NT2/D1 (cell line): ENCODE data around the gene CACNB3.

Experiments
- DNase-seq: peaks from one replicate; pipeline ENCODE4 v3.0.0-alpha.2; 2011; ENCODE audit warnings: low read depth, low spot score
- H3K27me3 ChIP-seq: 2 replicates; pipeline ENCODE4 v1.6.0; 2011; ENCODE audit warnings: mild to moderate bottlenecking; ENCODE audit not compliant: insufficient read length, insufficient read depth
- H3K36me3 ChIP-seq: 2 replicates; pipeline ENCODE4 v1.6.1; 2011; ENCODE audit warnings: mild to moderate bottlenecking, low read length, mixed read lengths; ENCODE audit not compliant: insufficient read depth, insufficient read length
- H3K4me1 ChIP-seq: 2 replicates; pipeline ENCODE4 v1.5.1; 2011; ENCODE audit not compliant: insufficient read depth, insufficient read length
- H3K4me3 ChIP-seq: 2 replicates; pipeline ENCODE4 v1.5.1; 2011; ENCODE audit warnings: low read depth; ENCODE audit not compliant: insufficient read length
- H3K9ac ChIP-seq: 2 replicates; pipeline ENCODE4 v1.6.0; 2011; ENCODE audit warnings: low read depth; ENCODE audit not compliant: insufficient read length
- H3K9me3 ChIP-seq: 2 replicates; pipeline ENCODE4 v1.5.1; 2011; ENCODE audit warnings: mild to moderate bottlenecking, low read length; ENCODE audit not compliant: insufficient read depth
- SUZ12 ChIP-seq: IDR thresholded peaks from 2 replicates; pipeline ENCODE4 v1.6.1; 2011; ENCODE audit not compliant: insufficient read length, insufficient read depth; ENCODE audit errors: extremely low read depth
- YY1 ChIP-seq: IDR thresholded peaks from 2 replicates; pipeline ENCODE4 v1.6.1; 2011; ENCODE audit not compliant: insufficient read length, insufficient read depth
- ZNF274 ChIP-seq: IDR thresholded peaks from 2 replicates; pipeline ENCODE4 v1.6.1; 2011; ENCODE audit warnings: mild to moderate bottlenecking, low read depth, low read length

CACNB3 gene

DNA sequence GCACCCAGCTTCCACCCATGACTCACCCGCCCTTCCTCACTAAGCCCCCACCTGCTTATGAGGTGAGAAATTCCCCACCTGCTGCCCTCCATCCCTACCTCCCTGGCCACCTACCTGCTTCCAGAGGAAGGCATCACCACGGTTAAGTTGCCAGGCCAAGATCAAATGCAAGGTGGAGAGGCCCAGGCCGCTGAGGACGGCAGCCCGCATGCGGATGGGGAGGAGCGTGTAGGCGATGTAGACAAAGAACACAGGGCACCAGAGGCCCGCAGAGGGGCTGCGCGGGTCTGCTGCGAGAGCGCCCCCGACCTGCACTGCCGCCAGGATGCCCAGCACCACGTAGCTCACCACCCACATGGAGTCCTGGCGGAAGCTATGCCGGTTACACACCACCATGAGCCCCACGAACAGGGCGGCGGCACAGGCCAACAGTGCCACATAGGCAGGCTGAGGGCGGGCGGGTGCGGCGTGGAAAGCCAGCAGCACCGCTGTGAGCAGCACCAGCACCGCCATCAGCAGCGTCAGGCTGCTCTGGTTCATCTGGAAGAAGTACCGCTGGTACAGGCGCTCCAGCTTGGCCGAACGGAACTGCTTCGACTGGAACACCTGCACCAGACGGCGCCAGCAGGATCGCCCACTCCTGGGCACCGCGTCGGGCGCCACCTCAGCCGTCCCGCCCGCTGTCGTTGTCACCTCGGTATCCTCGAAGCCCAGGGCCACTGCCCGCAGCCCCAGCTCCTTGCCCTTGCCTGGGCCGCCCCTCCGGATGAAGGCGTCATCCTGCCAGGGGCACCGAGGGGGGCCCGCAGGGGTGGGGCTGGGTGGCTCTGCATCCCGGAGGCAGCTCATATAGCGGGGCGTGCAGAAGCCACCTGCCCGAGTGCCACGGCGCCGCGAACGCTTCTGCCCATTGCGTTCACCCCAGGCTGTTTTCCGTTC, 35.6 kb upstream of the CACNB3 start:
- H3K36me3 ChIP-seq, result peaks cover 26% of the 10 kb centered on the region
- no peak for DNase-seq
- TF ChIP-seq ZNF274, result no peak
- TF ChIP-seq YY1, result no peak
- no peak for TF ChIP-seq SUZ12
- H3K9me3 ChIP-seq, result no peaks in the 10 kb centered on the region
- H3K4me1 ChIP-seq, result peaks cover 19% of the 10 kb centered on the region
- H3K27me3 ChIP-seq, result no peaks in the 10 kb centered on the region
- H3K9ac ChIP-seq, result no peak overlapping the region
- no peak overlapping the region for H3K4me3 ChIP-seq

DNA sequence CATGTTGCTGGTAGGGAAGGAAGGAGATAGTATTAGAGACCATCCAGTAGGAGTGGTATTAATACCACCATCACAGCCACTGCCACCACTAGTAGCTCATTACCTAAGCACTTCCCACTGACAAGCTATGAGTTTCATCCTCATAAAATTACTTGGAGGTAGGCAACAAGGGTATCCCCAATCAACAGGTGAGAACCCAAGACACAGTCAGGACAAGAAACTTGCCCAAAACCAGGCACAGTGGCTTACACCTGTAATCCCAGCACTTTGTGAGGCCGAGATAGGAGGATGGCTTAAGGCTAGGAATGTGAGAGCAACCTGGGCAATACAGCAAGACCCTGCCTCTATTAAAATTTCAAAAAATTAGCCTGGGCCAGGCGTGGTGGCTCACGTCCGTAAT, 34.9 kb upstream of the CACNB3 start:
- no peaks in the 10 kb centered on the region for H3K27me3 ChIP-seq
- no peak overlapping the region for H3K9ac ChIP-seq
- H3K4me3 ChIP-seq, result no peak overlapping the region
- no peak for DNase-seq
- peaks cover 20% of the 10 kb centered on the region for H3K4me1 ChIP-seq
- no peaks in the 10 kb centered on the region for H3K9me3 ChIP-seq
- peaks cover 20% of the 10 kb centered on the region for H3K36me3 ChIP-seq
- no peak for TF ChIP-seq ZNF274
- no peak for TF ChIP-seq SUZ12
- no peak for TF ChIP-seq YY1

DNA sequence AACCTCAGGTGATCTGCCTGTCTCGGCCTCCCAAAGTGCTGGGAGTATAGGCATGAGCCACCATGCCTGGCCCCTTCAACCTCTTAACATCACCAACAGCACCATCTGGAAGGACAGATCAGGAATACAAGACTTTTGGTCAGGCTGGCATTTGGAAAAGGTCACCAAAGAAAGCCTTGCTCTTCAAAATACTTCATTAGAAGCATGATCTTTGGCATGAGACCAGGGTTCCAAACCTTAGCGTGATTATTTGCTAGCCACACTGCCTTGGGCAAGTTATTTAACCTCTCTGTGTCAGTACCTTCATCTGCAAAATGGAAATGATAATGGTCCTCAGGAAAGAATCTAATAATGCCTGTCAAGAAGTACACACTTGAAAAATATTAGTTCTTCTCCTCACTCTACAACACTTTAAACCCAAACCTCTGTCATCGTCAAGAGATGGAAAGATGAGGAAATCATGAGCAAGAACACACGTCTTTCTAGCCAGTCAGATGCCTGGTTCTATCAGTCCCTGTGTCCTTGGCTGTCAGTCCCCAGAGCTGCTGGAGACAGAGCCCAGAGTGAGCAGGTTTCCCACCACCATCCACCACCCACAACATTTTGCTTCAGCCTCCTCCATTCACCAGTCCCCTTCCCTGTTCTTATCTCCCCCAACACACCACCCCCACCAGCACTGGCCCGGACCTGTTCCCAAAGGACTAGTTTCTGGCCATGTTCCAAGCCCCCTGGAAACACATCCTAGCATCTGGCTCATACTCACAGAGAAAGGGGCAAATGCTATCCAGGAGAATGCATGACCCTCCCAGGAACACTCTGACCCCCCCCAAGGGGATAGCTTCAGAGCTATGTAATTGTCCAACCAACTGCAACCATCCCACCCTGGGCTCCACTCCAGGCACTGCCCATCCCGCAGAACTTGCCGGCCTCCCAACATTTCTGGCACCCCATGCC, 31.4 kb upstream of the CACNB3 start:
- Histone ChIP-seq H3K4me3 (no peak overlapping the region), H3K9me3 (no peaks in the 10 kb centered on the region), H3K36me3 (peaks cover 12% of the 10 kb centered on the region), H3K4me1 (peaks cover 15% of the 10 kb centered on the region), H3K27me3 (no peaks in the 10 kb centered on the region), H3K9ac (no peak overlapping the region)
- no peak for TF ChIP-seq YY1
- TF ChIP-seq SUZ12, result no peak
- TF ChIP-seq ZNF274, result no peak
- DNase-seq, result no peak

DNA sequence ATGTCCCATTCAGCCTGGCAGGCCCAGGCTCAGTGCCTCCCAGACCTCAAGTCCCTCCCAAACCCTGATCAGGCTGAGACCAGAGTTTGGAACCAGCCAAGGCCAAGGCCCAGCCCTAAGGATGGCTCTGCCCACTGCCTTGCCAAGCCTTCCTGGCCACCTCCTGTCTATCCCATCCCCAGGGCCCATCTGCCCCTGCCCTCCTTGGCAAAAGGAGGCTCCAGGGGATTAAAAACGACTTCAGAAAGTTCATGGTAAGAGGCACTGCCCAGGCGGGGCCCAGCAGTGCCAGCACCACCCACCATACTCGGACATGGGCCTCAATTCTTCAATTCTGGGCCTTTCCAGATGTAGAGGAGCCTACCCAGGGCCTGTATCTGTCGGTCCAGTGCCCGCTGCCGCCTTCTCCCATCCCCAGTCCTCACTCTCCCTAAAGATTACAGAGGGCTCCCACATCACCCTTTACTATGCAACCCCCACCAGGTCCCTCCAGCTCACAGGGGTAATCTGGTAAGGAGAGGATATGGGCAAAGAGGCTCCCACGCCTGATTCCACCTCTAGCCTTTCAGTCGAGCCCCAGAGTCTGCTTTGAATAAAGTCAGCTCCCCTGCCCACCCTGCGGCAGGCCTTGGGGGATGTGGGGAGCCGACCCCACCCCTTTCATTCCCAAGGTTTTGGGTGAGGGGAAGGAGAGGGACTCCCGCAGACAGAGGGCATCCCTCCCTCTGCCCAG, 30.3 kb upstream of the CACNB3 start:
- Histone ChIP-seq H3K4me3 (peak overlapping the region; percentile 86), H3K9ac (peak overlapping the region; percentile 95), H3K36me3 (peaks cover 3% of the 10 kb centered on the region), H3K4me1 (peaks cover 11% of the 10 kb centered on the region), H3K27me3 (no peaks in the 10 kb centered on the region), H3K9me3 (no peaks in the 10 kb centered on the region)
- no peak for DNase-seq
- TF ChIP-seq SUZ12 (no peak), YY1 (no peak), ZNF274 (no peak)

DNA sequence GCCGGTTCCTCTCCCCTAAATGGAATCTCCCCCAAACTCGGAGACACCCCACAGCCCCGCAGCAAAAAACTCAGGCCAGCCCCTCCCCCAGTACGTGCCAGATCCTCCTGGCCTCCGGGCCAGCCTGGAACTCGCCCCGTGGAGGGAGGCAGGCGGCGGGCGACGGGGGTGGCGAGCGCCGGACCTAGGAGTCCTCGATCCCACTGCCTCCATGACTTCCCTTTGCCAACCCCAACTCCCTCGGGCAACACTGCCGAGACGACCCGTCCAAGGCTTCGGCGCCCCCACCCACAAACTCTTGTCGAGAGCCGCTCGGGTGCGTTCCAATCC, 29.8 kb upstream of the CACNB3 start:
- H3K4me1 ChIP-seq, result peaks cover 11% of the 10 kb centered on the region

DNA sequence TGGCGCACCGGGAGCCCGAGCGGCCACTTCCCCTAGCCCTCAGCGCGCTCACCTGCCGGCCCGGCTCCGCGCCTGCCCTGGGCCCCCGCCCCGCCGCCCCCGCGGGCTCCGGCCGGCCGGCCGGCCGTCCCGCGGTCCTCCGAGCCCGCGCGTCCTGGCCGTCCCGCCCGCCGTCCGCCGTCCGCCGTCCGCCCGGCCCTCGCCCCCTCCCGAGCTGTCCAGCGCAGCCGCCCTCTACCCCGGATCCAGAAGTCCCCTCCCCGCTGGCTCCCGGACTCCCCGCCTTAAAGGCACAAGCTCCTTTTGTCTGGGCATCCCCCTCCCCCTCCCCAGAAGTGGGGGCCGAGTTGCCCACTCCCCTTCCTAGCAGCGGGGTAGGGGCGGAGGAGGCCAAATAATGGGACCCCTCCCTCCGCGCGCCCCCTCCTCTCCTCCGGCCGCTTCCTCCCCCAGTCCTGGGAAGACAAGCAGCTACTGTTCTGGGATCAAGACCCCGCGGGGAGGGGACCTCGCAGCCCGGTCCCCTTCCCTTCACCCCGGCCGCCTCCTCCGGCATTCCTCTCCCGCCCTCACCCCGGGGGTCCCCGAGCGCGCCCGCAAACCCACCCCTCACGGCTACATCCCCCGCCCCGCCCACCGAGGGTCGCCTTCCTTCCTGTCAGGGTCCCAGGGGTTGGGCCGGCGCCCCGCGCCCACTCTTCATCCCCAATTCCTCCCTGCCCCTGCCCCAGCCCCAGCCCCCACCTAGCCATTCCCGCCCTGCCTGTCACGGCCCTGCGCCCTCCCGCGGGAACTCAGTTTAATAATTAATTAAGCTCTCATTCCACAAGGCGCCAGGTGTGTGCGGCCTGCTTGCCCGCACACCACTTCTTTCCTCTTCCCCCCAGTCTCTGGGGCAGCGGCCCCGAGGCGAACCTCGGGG, 29.2 kb upstream of the CACNB3 start, which contains the start of gene ADCY6:
TSS of gene ADCY6 (minus strand) at position 236 of the 922 bp plus-strand sequence. CDS start 5,655 bp downstream, outside the sequence.
- no peak for TF ChIP-seq ZNF274
- TF ChIP-seq SUZ12, result no peak
- no peak for TF ChIP-seq YY1
- H3K9ac ChIP-seq, result peak within 1 kb of the TSS; percentile 95
- no peaks in the 10 kb centered on the region for H3K27me3 ChIP-seq
- peak within 1 kb of the TSS; percentile 86 for H3K4me3 ChIP-seq
- peaks cover 11% of the 10 kb centered on the region for H3K4me1 ChIP-seq
- DNase-seq, result peak; percentile 74
- no peaks in the 10 kb centered on the region for H3K9me3 ChIP-seq
- H3K36me3 ChIP-seq, result no peaks in the 10 kb centered on the region

More for the DNA sequence above, 29.8 kb upstream of the CACNB3 start:
- no peak for TF ChIP-seq YY1
- Histone ChIP-seq H3K9ac (peak overlapping the region; percentile 95), H3K4me3 (peak overlapping the region; percentile 86), H3K9me3 (no peaks in the 10 kb centered on the region), H3K27me3 (no peaks in the 10 kb centered on the region), H3K36me3 (no peaks in the 10 kb centered on the region)
- DNase-seq, result no peak
